ENCODE measurements around the gene ITGB5. TPM values are rescaled to one million over a fixed set of nuclear protein-coding genes. Genes with fewer than 3 reads are reported as not detected.
A peak's percentile ranks its signal among the peaks of the same experiment; 100 is the strongest.

Gene ITGB5
- total RNA-seq, 2 experiments from 2014 or later, result 0.18 to 1.2 TPM

GRCh38 chr3:124918524-124918923 lies 31.4 kb upstream of the ITGB5 start:
- no peak overlapping the region for H3K4me3 Mint-ChIP-seq
- CTCF ChIA-PET, result interaction anchor here (1.0 to 1.9 kb wide), 3 partner anchors 16 to 157 kb away, joined by 3 to 4 read pairs (median 3); no protein-coding TSS in a partner anchor

DNA sequence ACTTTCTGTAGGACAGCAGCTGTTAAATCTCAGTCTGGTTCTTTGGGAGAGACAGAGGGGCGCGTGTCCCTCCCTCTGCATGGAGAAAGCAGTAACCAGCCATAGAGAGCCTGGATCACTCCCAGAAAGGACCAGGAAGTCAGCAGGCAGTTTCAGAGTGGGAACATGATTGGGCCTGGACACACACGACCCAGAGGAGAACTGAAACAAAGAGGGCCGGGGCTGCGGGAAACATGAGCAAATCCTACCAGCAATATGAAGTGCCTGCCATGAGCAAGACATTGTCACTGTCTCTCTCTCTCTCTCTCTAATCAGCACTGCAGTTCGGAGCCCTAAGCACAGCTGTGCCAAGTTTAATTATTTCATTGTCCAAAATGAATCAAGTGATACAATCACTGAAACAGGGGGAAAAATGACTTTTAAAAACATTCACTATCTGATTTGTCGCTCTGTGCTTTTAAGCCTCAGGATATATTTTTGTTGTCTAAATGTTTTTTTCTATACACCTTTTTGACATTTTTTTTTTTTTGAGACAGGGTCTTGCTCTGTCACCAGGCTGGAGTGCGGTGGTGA lies 29.8 kb upstream of the ITGB5 start:
- no peaks in the 10 kb centered on the region for H3K36me3 Mint-ChIP-seq
- no peaks in the 10 kb centered on the region for H3K4me1 Mint-ChIP-seq
- ATAC-seq, result no peak
- no peak overlapping the region for H3K27ac Mint-ChIP-seq
- no peak overlapping the region for H3K4me3 Mint-ChIP-seq
- peaks cover 37% of the 10 kb centered on the region for H3K27me3 Mint-ChIP-seq
- H3K9me3 Mint-ChIP-seq (ENCODE audit: low read depth), result no peaks in the 10 kb centered on the region
- no peak for DNase-seq
- CTCF ChIA-PET, result interaction anchor here (1.3 to 1.9 kb wide), 3 partner anchors 14 to 156 kb away, joined by 3 to 4 read pairs (median 3); no protein-coding TSS in a partner anchor

More at GRCh38 chr3:124918524-124918923, 31.4 kb upstream of the ITGB5 start:
- Mint-ChIP-seq H3K4me1 (no peaks in the 10 kb centered on the region), H3K27ac (no peak overlapping the region), H3K36me3 (no peaks in the 10 kb centered on the region), H3K27me3 (peaks cover 41% of the 10 kb centered on the region), H3K9me3 (ENCODE audit: low read depth) (no peaks in the 10 kb centered on the region)
- DNase-seq, result no peak
- ATAC-seq, result no peak

DNA sequence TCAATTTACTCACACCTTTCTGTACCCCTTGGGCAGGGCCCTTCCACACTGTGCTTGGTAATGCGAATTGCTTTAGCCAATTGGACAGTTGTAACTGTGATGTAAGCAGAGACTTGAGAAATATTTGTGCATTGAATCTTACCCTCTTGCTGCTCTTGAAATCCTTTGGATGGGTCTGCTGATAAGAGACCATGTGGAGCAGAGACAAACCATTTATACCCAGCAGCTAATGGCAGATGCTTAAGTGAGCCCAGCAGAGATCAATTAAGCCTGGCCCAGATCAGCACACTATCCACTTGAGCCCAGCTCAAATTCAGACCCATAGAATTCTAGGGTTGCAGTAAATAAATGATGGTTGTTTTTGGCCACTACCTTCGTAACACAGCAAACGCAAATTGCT lies 28.1 kb upstream of the ITGB5 start:
- H3K9me3 Mint-ChIP-seq (ENCODE audit: low read depth), result no peaks in the 10 kb centered on the region
- CTCF ChIA-PET, result no interaction called here
- DNase-seq, result no peak
- no peak overlapping the region for H3K4me3 Mint-ChIP-seq
- no peaks in the 10 kb centered on the region for H3K36me3 Mint-ChIP-seq
- no peaks in the 10 kb centered on the region for H3K4me1 Mint-ChIP-seq
- no peak for ATAC-seq
- H3K27ac Mint-ChIP-seq, result no peak overlapping the region
- H3K27me3 Mint-ChIP-seq, result peaks cover 40% of the 10 kb centered on the region

DNA sequence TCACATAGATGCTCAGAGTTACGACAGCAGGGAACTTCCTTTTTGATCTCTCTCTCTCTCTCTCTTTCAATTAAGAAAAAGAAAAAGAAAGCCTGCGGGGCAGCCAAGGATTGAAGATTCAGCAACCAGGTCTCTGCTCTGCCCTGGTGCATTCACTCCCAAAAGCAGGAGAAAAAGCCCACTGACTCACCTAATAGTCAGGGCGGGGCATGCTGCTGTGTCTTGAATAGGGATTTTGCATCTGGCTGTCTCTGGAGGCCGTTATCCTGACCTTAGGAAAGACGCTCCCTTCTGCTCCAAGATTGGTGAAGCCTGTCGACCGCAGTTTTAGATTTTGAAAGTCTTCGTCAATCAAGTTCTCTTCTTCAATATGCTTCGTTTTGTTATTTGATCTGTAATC lies 20.8 kb upstream of the ITGB5 start:
- Mint-ChIP-seq H3K4me1 (no peaks in the 10 kb centered on the region), H3K9me3 (ENCODE audit: low read depth) (no peaks in the 10 kb centered on the region), H3K27ac (no peak overlapping the region), H3K4me3 (no peak overlapping the region), H3K27me3 (peaks cover 34% of the 10 kb centered on the region), H3K36me3 (no peaks in the 10 kb centered on the region)
- CTCF ChIA-PET, result interaction anchor here (7.3 kb wide), 1 partner anchor 146 kb away, joined by 166 read pairs; no protein-coding TSS in a partner anchor
- ATAC-seq, result no peak
- DNase-seq, result no peak

DNA sequence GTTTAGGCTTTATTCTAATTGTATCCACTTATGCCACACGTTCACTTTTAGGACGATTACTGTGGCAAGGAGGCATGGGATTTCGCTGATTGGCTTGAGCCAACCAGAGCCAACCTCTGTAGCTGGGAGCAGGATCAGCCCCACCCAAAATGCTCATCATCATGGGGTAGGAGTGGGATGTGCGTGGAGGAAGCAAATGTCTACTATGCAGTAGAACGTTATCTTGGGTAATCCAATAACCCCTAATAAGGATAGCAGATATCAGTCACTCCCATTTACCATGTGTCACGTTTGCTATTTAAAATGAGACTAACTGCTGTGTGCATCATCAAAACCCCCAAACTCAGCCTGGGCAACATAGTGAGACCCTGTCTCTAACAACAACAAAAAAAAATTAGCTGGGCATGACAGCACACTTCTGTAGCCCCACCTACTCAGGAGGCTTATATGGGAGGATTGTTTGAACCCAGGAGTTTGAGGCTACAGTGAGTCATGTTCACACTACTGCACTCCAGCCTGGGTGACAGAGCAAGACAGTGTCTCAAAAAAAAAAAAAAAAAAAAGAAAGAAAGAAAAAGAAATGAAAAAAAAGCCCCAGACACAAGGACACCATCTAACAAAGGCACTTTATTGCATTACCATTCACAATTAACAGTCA lies 17.8 kb upstream of the ITGB5 start:
- H3K4me3 Mint-ChIP-seq, result no peak overlapping the region
- CTCF ChIA-PET, result interaction anchor here (7.3 kb wide), 1 partner anchor 143 kb away, joined by 166 read pairs; no protein-coding TSS in a partner anchor

GRCh38 chr3:124903896-124904834 lies 17.0 kb upstream of the ITGB5 start:
- Mint-ChIP-seq H3K27me3 (peaks cover 33% of the 10 kb centered on the region), H3K27ac (no peak overlapping the region), H3K9me3 (ENCODE audit: low read depth) (no peaks in the 10 kb centered on the region), H3K4me3 (no peak overlapping the region), H3K36me3 (no peaks in the 10 kb centered on the region), H3K4me1 (peaks cover 3% of the 10 kb centered on the region)
- CTCF ChIA-PET, result interaction anchor here (7.3 kb wide), 1 partner anchor 143 kb away, joined by 166 read pairs; no protein-coding TSS in a partner anchor
- no peak for ATAC-seq
- no peak for DNase-seq

More for the DNA sequence above, 17.8 kb upstream of the ITGB5 start:
- no peaks in the 10 kb centered on the region for H3K9me3 Mint-ChIP-seq (ENCODE audit: low read depth)
- H3K27me3 Mint-ChIP-seq, result peaks cover 34% of the 10 kb centered on the region
- H3K36me3 Mint-ChIP-seq, result no peaks in the 10 kb centered on the region
- no peak for ATAC-seq
- H3K4me1 Mint-ChIP-seq, result peaks cover 3% of the 10 kb centered on the region
- H3K27ac Mint-ChIP-seq, result no peak overlapping the region
- no peak for DNase-seq

DNA sequence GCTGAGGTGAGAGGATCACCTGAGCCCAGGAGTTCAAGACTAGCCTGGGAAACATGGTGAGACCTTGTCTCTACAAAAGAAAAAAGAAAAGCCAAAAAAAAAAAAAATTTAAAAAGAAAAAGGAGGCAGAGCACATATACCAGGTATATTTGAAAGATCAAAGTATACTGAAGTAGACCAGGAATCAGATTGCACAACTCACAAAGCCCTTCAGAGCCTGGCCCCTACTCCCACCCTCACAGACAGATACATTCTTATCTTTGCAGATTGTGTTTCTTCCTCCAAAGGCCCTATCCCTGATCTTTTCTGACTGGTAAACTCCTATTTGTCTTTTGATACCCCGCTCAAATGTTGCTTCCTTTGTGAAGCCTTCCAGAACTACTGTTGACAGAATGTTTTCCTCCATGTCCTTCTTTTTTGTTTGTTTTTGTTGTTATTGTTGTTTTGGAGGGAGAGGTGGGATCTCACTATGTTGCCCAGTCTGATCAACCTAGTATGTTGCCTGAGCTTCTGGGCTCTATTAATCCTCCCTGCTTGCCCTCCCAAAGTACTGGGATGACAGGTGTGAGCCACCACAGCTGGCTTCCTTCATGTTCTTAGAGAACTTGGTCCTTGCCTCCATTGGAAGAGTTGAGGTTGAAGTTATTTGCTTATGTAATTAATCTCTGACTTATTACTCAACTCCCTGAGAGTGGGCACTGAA lies 9.8 kb upstream of the ITGB5 start:
- Mint-ChIP-seq H3K4me1 (peaks cover 3% of the 10 kb centered on the region), H3K9me3 (ENCODE audit: low read depth) (no peaks in the 10 kb centered on the region), H3K27ac (no peak overlapping the region), H3K27me3 (peaks cover 6% of the 10 kb centered on the region), H3K36me3 (no peaks in the 10 kb centered on the region), H3K4me3 (no peak overlapping the region)
- no peak for ATAC-seq
- DNase-seq, result no peak
- CTCF ChIA-PET, result interaction anchor here (1.2 kb wide), 1 partner anchor 136 kb away, joined by 6 read pairs; no protein-coding TSS in a partner anchor

GRCh38 chr3:124895756-124896155 lies 8.6 kb upstream of the ITGB5 start:
- peaks cover 11% of the 10 kb centered on the region for H3K27me3 Mint-ChIP-seq
- no peaks in the 10 kb centered on the region for H3K9me3 Mint-ChIP-seq (ENCODE audit: low read depth)
- H3K27ac Mint-ChIP-seq, result no peak overlapping the region
- DNase-seq (no peak), ATAC-seq (no peak)
- H3K4me3 Mint-ChIP-seq, result no peak overlapping the region
- no peaks in the 10 kb centered on the region for H3K36me3 Mint-ChIP-seq
- peaks cover under 1% of the 10 kb centered on the region for H3K4me1 Mint-ChIP-seq
- CTCF ChIA-PET, result interaction anchor here (1.7 kb wide), 1 partner anchor 135 kb away, joined by 8 read pairs; no protein-coding TSS in a partner anchor

GRCh38 chr3:124893526-124893925 lies 6.4 kb upstream of the ITGB5 start:
- H3K36me3 Mint-ChIP-seq, result no peaks in the 10 kb centered on the region
- H3K4me1 Mint-ChIP-seq, result no peaks in the 10 kb centered on the region
- no peak for ATAC-seq
- H3K27ac Mint-ChIP-seq, result no peak overlapping the region
- peaks cover 30% of the 10 kb centered on the region for H3K27me3 Mint-ChIP-seq
- H3K9me3 Mint-ChIP-seq (ENCODE audit: low read depth), result no peaks in the 10 kb centered on the region
- CTCF ChIA-PET, result no interaction called here
- no peak overlapping the region for H3K4me3 Mint-ChIP-seq
- DNase-seq, result no peak

DNA sequence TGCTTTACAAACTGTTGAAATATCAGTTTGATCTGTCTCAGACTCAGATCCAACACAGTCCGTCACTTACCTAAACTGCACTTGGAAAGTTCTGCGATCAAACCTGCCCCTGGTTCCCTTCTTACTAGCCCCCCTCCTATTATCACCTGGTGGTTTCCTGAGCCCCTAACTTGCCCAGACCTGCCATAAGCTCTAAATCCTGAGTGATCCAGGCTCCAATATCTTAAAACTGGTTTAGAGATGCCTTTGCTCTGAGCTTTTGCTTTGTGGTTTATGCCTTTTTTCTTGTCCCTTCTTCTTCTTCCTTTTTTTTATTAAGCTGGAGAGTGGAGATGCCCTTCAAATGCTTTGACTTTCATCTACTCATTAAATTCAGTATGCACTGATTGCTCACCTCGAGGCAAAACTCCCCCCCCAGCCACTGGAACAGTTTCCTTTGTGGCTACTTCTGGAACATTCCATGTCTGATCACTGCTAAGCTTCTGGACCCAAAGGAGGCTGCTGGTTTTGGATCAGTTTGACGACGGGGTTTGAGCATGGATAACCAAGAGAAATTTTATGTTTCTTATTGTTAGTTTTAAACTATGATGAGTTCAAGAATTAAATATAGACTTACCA lies 3.5 kb upstream of the ITGB5 start:
- H3K36me3 Mint-ChIP-seq, result no peaks in the 10 kb centered on the region
- ATAC-seq (no peak), DNase-seq (no peak)
- peaks cover 3% of the 10 kb centered on the region for H3K4me1 Mint-ChIP-seq
- no peak overlapping the region for H3K4me3 Mint-ChIP-seq
- CTCF ChIA-PET, result interaction anchor here (0.5 to 4.5 kb wide), 4 partner anchors 11 to 691 kb away, joined by 3 to 26 read pairs (median 6); no protein-coding TSS in a partner anchor
- H3K27ac Mint-ChIP-seq, result no peak overlapping the region
- no peaks in the 10 kb centered on the region for H3K9me3 Mint-ChIP-seq (ENCODE audit: low read depth)
- peaks cover 47% of the 10 kb centered on the region for H3K27me3 Mint-ChIP-seq

DNA sequence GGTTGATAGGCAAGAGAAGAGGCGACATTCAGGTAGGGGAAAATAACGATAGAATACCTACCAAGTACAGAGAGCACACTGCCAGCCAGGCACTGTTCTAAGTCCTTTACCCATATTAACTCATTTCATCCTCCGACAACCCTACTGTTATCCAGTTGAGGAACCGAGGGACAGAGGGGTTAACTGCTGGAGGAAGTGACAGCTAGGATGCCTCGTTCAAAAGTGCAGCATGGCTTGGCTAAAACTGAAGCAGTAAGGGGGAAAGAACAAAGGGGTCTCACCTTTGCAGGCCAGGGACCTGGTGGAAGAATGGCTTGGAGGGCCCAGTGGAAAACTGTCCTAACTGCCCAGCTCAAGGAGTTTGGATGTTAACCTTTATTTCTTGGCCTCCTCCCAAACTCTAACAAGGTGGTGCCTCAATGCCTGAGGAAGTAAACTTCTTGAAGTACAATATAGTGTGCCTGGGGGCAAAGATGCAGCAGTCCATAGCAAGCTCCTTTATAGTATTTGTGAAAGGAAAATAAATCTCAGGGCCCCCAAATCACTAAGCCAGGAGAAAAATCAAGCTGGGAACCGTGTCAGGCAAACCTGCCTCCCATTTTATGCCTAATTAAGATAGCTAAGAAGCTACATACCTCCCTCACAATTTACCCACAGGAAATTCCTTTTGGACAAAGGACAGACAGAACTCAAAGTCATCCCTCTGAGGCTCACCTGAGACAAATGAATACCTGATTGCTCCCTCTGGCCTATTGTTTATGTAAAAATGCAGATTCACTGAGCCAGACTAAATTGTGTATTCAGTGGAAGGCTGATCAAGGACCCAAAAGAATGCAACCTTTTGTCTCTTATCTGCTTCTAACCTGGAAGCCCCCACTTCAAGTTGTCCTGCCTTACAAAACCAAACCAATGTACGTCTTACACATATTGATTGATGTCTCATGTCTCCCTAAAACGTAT lies 1.6 kb upstream of the ITGB5 start:
- Mint-ChIP-seq H3K4me1 (peaks cover 3% of the 10 kb centered on the region), H3K27me3 (peaks cover 63% of the 10 kb centered on the region), H3K9me3 (ENCODE audit: low read depth) (no peaks in the 10 kb centered on the region), H3K36me3 (no peaks in the 10 kb centered on the region), H3K4me3 (peak overlapping the region; percentile 6), H3K27ac (no peak overlapping the region)
- ATAC-seq (no peak), DNase-seq (no peak)
- CTCF ChIA-PET, result interaction anchor here (0.6 to 4.5 kb wide), 3 partner anchors 13 to 128 kb away, joined by 3 to 26 read pairs (median 9); no protein-coding TSS in a partner anchor
